H1 (cell line): Measurements from ENCODE around the gene SNX20. TPM values are rescaled to one million over a fixed set of nuclear protein-coding genes. Genes with fewer than 3 reads are reported as not detected.

ENCODE experiments used
- CTCF ChIA-PET: fragments of 300-600 bp; sonication (Branson Sonifier 250); formaldehyde crosslinking; loops from one replicate; lab custom pipeline; 2021; ENCODE audit not compliant: partially characterized antibody; lab: Charles Lee
- POLR2A ChIA-PET: fragments of 300-600 bp; sonication (Branson Sonifier 250); formaldehyde crosslinking; loops from one replicate; lab custom pipeline; 2021; ENCODE audit warnings: inconsistent platforms; ENCODE audit not compliant: partially characterized antibody; lab: Charles Lee
- DNase-seq, 2 experiments: peaks; one replicate each; pipeline versions ENCODE4 v3.0.0 to v3.0.0-alpha.2; 2010 to 2022; ENCODE audit warnings: low spot score in 2 of 2, low read depth in 1 of 2, mixed read lengths in 1 of 2
- FAIRE-seq: peaks from 2 replicates; lab custom pipeline; 2011; peaks lifted over from hg19 to GRCh38; lab: Jason Lieb, UNC
- H2AFZ ChIP-seq: 2 replicates; pipeline ENCODE4 v1.8.1; 2012; ENCODE audit warnings: low read length, inconsistent platforms
- H2AK5ac ChIP-seq: 2 replicates; pipeline ENCODE4 v1.6.1; 2013; ENCODE audit warnings: low read depth, low read length
- H2BK120ac ChIP-seq: replicated peaks from 2 replicates; pipeline ENCODE3; 2013; ENCODE audit warnings: low read depth, low read length, inconsistent platforms
- H2BK12ac ChIP-seq: 2 replicates; pipeline ENCODE4 v1.6.1; 2013; ENCODE audit warnings: low read depth, low read length
- H2BK15ac ChIP-seq: 2 replicates; pipeline ENCODE4 v1.6.1; 2013; ENCODE audit warnings: low read length
- H2BK20ac ChIP-seq: 2 replicates; pipeline ENCODE4 v1.6.1; 2013; ENCODE audit warnings: low read length
- H2BK5ac ChIP-seq: 2 replicates; pipeline ENCODE4 v1.6.1; 2013; ENCODE audit warnings: low read depth, low read length
- H3K14ac ChIP-seq: 2 replicates; pipeline ENCODE4 v1.6.1; 2013; ENCODE audit warnings: inconsistent platforms; ENCODE audit not compliant: insufficient read length
- H3K18ac ChIP-seq: 2 replicates; pipeline ENCODE4 v1.6.1; 2013; ENCODE audit warnings: low read length; ENCODE audit errors: extremely low read depth
- H3K23ac ChIP-seq: 2 replicates; pipeline ENCODE4 v1.6.1; 2013; ENCODE audit warnings: inconsistent platforms; ENCODE audit not compliant: insufficient read length
- H3K23me2 ChIP-seq: 2 replicates; pipeline ENCODE4 v1.6.1; 2013; ENCODE audit warnings: low read depth, low read length
- H3K27ac ChIP-seq: 2 replicates; pipeline ENCODE4 v1.6.1; 2011; ENCODE audit warnings: low read depth, low read length, inconsistent platforms
- H3K27me3 ChIP-seq, 4 experiments: replicated peaks in 1 of 4; 1 replicate in 1 of 4; 2 replicates in 3 of 4; pipeline versions ENCODE4 v1.6.1 to v1.8.1; 2011 to 2013; ENCODE audit warnings: low read length in 3 of 4, mild to moderate bottlenecking in 3 of 4, inconsistent platforms in 2 of 4, mixed read lengths in 2 of 4, moderate library complexity in 1 of 4; ENCODE audit not compliant: control insufficient read depth in 3 of 4, insufficient read depth in 3 of 4; ENCODE audit errors: extremely low read depth in 1 of 4
- H3K36me3 ChIP-seq, 4 experiments: 2 replicates each; pipeline versions ENCODE4 v1.6.1 to v1.8.1; 2011 to 2013; ENCODE audit warnings: mild to moderate bottlenecking in 4 of 4, low read length in 3 of 4, moderate library complexity in 2 of 4, control low read depth in 1 of 4, inconsistent platforms in 1 of 4; ENCODE audit not compliant: insufficient read depth in 4 of 4, control insufficient read depth in 2 of 4
- H3K4ac ChIP-seq: replicated peaks from 2 replicates; pipeline ENCODE3; 2013; ENCODE audit warnings: low read length, low read depth, mixed read lengths, inconsistent platforms; ENCODE audit not compliant: insufficient read length
- H3K4me1 ChIP-seq, 4 experiments: replicated peaks in 1 of 4; 1 replicate in 1 of 4; 2 replicates in 3 of 4; pipeline versions ENCODE4 v1.6.1 to v1.8.1; 2011 to 2013; ENCODE audit warnings: low read length in 3 of 4, inconsistent platforms in 2 of 4, mixed read lengths in 1 of 4; ENCODE audit not compliant: insufficient read depth in 4 of 4, control insufficient read depth in 3 of 4
- H3K4me2 ChIP-seq, 2 experiments: 2 replicates each; pipeline versions ENCODE4 v1.6.1 to v1.8.1; 2011 to 2013; ENCODE audit warnings: low read depth in 2 of 2, low read length in 2 of 2, control low read depth in 1 of 2, inconsistent platforms in 1 of 2, mild to moderate bottlenecking in 1 of 2; ENCODE audit not compliant: insufficient read depth in 1 of 2
- H3K4me3 ChIP-seq, 4 experiments: fragments of 200-600, 300-600 bp in 1 of 4; sonication (generic), shearing (Covaris generic), sonication (Bioruptor Twin) in 1 of 4; 2 replicates each; pipeline versions ENCODE4 v1.5.1 to v1.8.1; 2011 to 2016; ENCODE audit warnings: low read length in 4 of 4, low read depth in 3 of 4, control low read depth in 2 of 4, inconsistent platforms in 2 of 4, mild to moderate bottlenecking in 2 of 4, mixed read lengths in 1 of 4, moderate library complexity in 1 of 4; ENCODE audit not compliant: insufficient read depth in 2 of 4; ENCODE audit errors: extremely low read depth in 1 of 4
- H3K56ac ChIP-seq: replicated peaks from 2 replicates; pipeline ENCODE3; 2013; ENCODE audit warnings: low read depth, mild to moderate bottlenecking, mixed read lengths, low read length, inconsistent platforms; ENCODE audit not compliant: insufficient read length
- H3K79me1 ChIP-seq: 2 replicates; pipeline ENCODE4 v1.6.1; 2013; ENCODE audit warnings: low read depth, low read length, control low read depth
- H3K79me2 ChIP-seq, 2 experiments: 2 replicates each; pipeline versions ENCODE4 v1.6.1 to v1.8.1; 2012 to 2013; ENCODE audit warnings: low read length in 2 of 2, mild to moderate bottlenecking in 2 of 2, inconsistent platforms in 1 of 2; ENCODE audit not compliant: insufficient read depth in 2 of 2, control insufficient read depth in 1 of 2
- H3K9ac ChIP-seq, 4 experiments: replicated peaks in 1 of 4; 1 replicate in 1 of 4; 2 replicates in 3 of 4; pipeline versions ENCODE4 v1.6.1 to v1.8.1; 2011 to 2013; ENCODE audit warnings: low read depth in 3 of 4, low read length in 3 of 4, control low read depth in 2 of 4, mild to moderate bottlenecking in 2 of 4, moderate library complexity in 2 of 4, inconsistent platforms in 1 of 4; ENCODE audit errors: extremely low read depth in 1 of 4
- H3K9me3 ChIP-seq, 2 experiments: 2 replicates each; pipeline versions ENCODE4 v1.6.1 to v1.8.1; 2012 to 2013; ENCODE audit warnings: mild to moderate bottlenecking in 2 of 2, moderate library complexity in 2 of 2, control low read depth in 1 of 2, inconsistent platforms in 1 of 2, low read depth in 1 of 2, low read length in 1 of 2, mixed read lengths in 1 of 2; ENCODE audit not compliant: insufficient read depth in 2 of 2
- H4K20me1 ChIP-seq, 2 experiments: replicated peaks in 1 of 2; 2 replicates each; pipeline versions ENCODE3 to v1.8.1; 2011 to 2013; ENCODE audit warnings: inconsistent platforms in 2 of 2, low read length in 2 of 2, mild to moderate bottlenecking in 1 of 2; ENCODE audit not compliant: insufficient read depth in 2 of 2, control insufficient read depth in 1 of 2
- H4K5ac ChIP-seq: 2 replicates; pipeline ENCODE4 v1.6.1; 2013; ENCODE audit warnings: low read length, low read depth, mixed read lengths, inconsistent platforms; ENCODE audit not compliant: insufficient read length
- H4K8ac ChIP-seq: 2 replicates; pipeline ENCODE4 v1.8.0; 2013; ENCODE audit warnings: mild to moderate bottlenecking, moderate library complexity, low read length, inconsistent platforms; ENCODE audit not compliant: insufficient read depth; ENCODE audit errors: extremely low read depth
- H4K91ac ChIP-seq: replicated peaks from 2 replicates; pipeline ENCODE3; 2013; ENCODE audit warnings: low read length, mixed read lengths, inconsistent platforms; ENCODE audit not compliant: insufficient read length
- CBX5 ChIP-seq: fragments of 300-800, 300-1000 bp; sonication (generic); IDR thresholded peaks from 2 replicates; pipeline ENCODE4 v1.7.1; 2016; ENCODE audit warnings: antibody characterized with exemption, low read length, low read depth
- CHD2 ChIP-seq: IDR thresholded peaks from 2 replicates; pipeline ENCODE4 v1.6.1; 2012; ENCODE audit warnings: low read length, improper control_type of control experiment
- KDM1A ChIP-seq: fragments of 200-600, 300-600 bp; sonication (generic); IDR thresholded peaks from 2 replicates; pipeline ENCODE4 v1.7.1; 2016; ENCODE audit warnings: mild to moderate bottlenecking, low read length, borderline replicate concordance
- KDM5A ChIP-seq: fragments of 200-600 bp; IDR thresholded peaks from 2 replicates; pipeline ENCODE4 v1.7.1; 2012; ENCODE audit warnings: mild to moderate bottlenecking, low read length, inconsistent platforms, mixed read lengths
- NANOG ChIP-seq: IDR thresholded peaks from 2 replicates; pipeline ENCODE4 v1.6.1; 2011; ENCODE audit warnings: low read length, low read depth, mild to moderate bottlenecking, inconsistent platforms; ENCODE audit not compliant: insufficient read depth, poor library complexity, severe bottlenecking
- NRF1 ChIP-seq: IDR thresholded peaks from 2 replicates; pipeline ENCODE4 v1.6.1; 2011; ENCODE audit warnings: mild to moderate bottlenecking, low read depth, low read length, improper control_type of control experiment
- SP1 ChIP-seq: IDR thresholded peaks from 2 replicates; pipeline ENCODE4 v1.6.1; 2011; ENCODE audit warnings: low read depth, low read length
- SRF ChIP-seq: IDR thresholded peaks from 2 replicates; pipeline ENCODE4 v1.6.1; 2011; ENCODE audit warnings: mild to moderate bottlenecking, low read depth, low read length, moderate library complexity
- SUZ12 ChIP-seq: fragments of 200-600 bp; sonication (generic); IDR thresholded peaks from 2 replicates; pipeline ENCODE4 v1.6.1; 2012; ENCODE audit warnings: mild to moderate bottlenecking, inconsistent platforms, low read length, moderate library complexity, mixed read lengths
- TBP ChIP-seq: IDR thresholded peaks from 2 replicates; pipeline ENCODE4 v1.6.1; 2011; ENCODE audit warnings: low read depth, low read length, improper control_type of control experiment
- WGBS, 2 experiments: shearing (Covaris generic) in 1 of 2; methylation state at CpG; one replicate each; pipeline versions ENCODE4 v1.1.6 to v1.1.7; 2013 to 2015; ENCODE audit warnings: low lambda C conversion rate in 2 of 2, mixed read lengths in 2 of 2, inconsistent platforms in 1 of 2, low coverage in 1 of 2, missing lambda C conversion rate in 1 of 2; ENCODE audit not compliant: insufficient replicate concordance in 2 of 2, insufficient coverage in 1 of 2, insufficient read length in 1 of 2; ENCODE audit errors: extremely low coverage in 1 of 2, missing lambda C conversion rate in 1 of 2; 5-methylcytosine and 5-hydroxymethylcytosine counted together
- polyA plus RNA-seq, 7 experiments: library from polyadenylated mRNA; depleted of rRNA in 3 of 7; stranded (reverse) in 5 of 7; unstranded in 2 of 7; fragments of >200 nt in 5 of 7; fragments of 200-250 nt in 2 of 7; gene quantifications; 1 replicate in 5 of 7; 2 replicates in 1 of 7; 4 replicates in 1 of 7; pipeline versions ENCODE4 v1.2.1 to v1.2.3, GENCODE V29; 2011 to 2013; ENCODE audit warnings: missing spikeins in 2 of 7, mixed read lengths in 2 of 7
- total RNA-seq: library from RNA; stranded (reverse); fragmentation: NEBNext Ultra II Directional; extraction: Animal tissue kit (Norgen Biotek cat#: 25700); gene quantifications from 2 replicates; pipeline ENCODE4 v1.2.1, GENCODE V29; 2021
- TF ChIP-seq, protein P1 (sequence below): IDR thresholded peaks from 2 replicates; pipeline ENCODE4 v1.6.1; 2011; ENCODE audit warnings: low read length, improper control_type of control experiment
- TF ChIP-seq, protein P2 (sequence below), 3 experiments: IDR thresholded peaks; 1 replicate in 2 of 3; 2 replicates in 1 of 3; pipeline versions ENCODE4 v1.5.1 to v1.6.1; 2011; ENCODE audit warnings: low read length in 3 of 3, mild to moderate bottlenecking in 3 of 3, inconsistent platforms in 2 of 3, low read depth in 1 of 3, moderate library complexity in 1 of 3; ENCODE audit not compliant: insufficient read depth in 1 of 3; ENCODE audit errors: control extremely low read depth in 1 of 3

The SNX20 gene
- total and polyA plus RNA-seq, 2 of the 8 experiments (the other 6 are each of a cell fraction or from before 2014, with no cell fraction given) = not detected

DNA sequence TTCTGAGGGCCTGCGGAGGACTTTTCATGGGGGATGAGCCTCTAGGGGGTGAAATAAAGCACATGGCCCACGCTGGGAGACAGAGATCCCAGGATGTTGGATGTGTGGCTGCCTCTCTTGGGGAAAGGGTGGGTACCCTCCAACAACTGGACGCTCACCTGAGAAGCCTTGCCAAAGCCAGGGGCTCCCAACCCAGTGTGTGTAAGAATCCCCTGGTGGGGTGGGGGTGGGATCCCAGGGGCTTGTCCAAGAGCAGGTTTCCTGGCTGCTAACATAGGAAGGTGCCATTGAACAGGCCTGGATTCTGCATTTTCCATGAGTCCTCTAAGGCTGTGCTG, 587 bp downstream of the SNX20 start:
- H2AK5ac ChIP-seq = no peak overlapping the region
- H2BK15ac ChIP-seq = no peak overlapping the region
- no peaks in the 10 kb centered on the region for H3K23me2 ChIP-seq
- H4K20me1 ChIP-seq = no peaks in the 10 kb centered on the region
- ChIA-PET CTCF (interaction anchor here (1.3 to 21.1 kb wide), 5 partner anchors 8 to 120 kb away, joined by 3 to 279 read pairs (median 25); no protein-coding TSS in a partner anchor), POLR2A (no interaction called here)
- no peaks in the 10 kb centered on the region for H3K27me3 ChIP-seq
- H4K91ac ChIP-seq = no peak overlapping the region
- no peaks in the 10 kb centered on the region for H3K79me1 ChIP-seq
- no peak for FAIRE-seq
- no peaks in the 10 kb centered on the region for H3K9me3 ChIP-seq
- no peak overlapping the region for H2AFZ ChIP-seq
- H3K23ac ChIP-seq = no peak overlapping the region
- H3K36me3 ChIP-seq = no peaks in the 10 kb centered on the region
- H2BK20ac ChIP-seq = no peak overlapping the region
- H3K4me3 ChIP-seq = no peak overlapping the region
- no peak overlapping the region for H3K56ac ChIP-seq
- H3K4me1 ChIP-seq = no peaks in the 10 kb centered on the region
- H3K9ac ChIP-seq = no peak overlapping the region
- no peak overlapping the region for H2BK5ac ChIP-seq
- no peak overlapping the region for H2BK120ac ChIP-seq
- H4K5ac ChIP-seq = no peak overlapping the region
- no peak overlapping the region for H3K4me2 ChIP-seq
- no peak overlapping the region for H3K27ac ChIP-seq
- no peaks in the 10 kb centered on the region for H3K79me2 ChIP-seq
- DNase-seq = no peak
- H3K14ac ChIP-seq = no peak overlapping the region
- no peak overlapping the region for H2BK12ac ChIP-seq
- 92% methylated on average over 3 of the region's 3 CpGs; no CpG with 5 or more reads in 1 of the 2 experiments for WGBS, 2 experiments
- H4K8ac ChIP-seq = no peak overlapping the region
- H3K18ac ChIP-seq = no peak overlapping the region
- no peak overlapping the region for H3K4ac ChIP-seq
- TF ChIP-seq SP1 = no peak
- TF ChIP-seq, protein P1, sequence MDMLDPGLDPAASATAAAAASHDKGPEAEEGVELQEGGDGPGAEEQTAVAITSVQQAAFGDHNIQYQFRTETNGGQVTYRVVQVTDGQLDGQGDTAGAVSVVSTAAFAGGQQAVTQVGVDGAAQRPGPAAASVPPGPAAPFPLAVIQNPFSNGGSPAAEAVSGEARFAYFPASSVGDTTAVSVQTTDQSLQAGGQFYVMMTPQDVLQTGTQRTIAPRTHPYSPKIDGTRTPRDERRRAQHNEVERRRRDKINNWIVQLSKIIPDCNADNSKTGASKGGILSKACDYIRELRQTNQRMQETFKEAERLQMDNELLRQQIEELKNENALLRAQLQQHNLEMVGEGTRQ = no peak
- no peak for TF ChIP-seq KDM1A
- TF ChIP-seq CHD2 = no peak
- no peak for TF ChIP-seq CBX5
- no peak for TF ChIP-seq SUZ12
- TF ChIP-seq NRF1 = no peak
- no peak for TF ChIP-seq NANOG
- TF ChIP-seq SRF = no peak
- TF ChIP-seq TBP = no peak
- TF ChIP-seq, protein P2, sequence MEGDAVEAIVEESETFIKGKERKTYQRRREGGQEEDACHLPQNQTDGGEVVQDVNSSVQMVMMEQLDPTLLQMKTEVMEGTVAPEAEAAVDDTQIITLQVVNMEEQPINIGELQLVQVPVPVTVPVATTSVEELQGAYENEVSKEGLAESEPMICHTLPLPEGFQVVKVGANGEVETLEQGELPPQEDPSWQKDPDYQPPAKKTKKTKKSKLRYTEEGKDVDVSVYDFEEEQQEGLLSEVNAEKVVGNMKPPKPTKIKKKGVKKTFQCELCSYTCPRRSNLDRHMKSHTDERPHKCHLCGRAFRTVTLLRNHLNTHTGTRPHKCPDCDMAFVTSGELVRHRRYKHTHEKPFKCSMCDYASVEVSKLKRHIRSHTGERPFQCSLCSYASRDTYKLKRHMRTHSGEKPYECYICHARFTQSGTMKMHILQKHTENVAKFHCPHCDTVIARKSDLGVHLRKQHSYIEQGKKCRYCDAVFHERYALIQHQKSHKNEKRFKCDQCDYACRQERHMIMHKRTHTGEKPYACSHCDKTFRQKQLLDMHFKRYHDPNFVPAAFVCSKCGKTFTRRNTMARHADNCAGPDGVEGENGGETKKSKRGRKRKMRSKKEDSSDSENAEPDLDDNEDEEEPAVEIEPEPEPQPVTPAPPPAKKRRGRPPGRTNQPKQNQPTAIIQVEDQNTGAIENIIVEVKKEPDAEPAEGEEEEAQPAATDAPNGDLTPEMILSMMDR (IDR thresholded peaks at IDR 0.05; ENCODE audit: control extremely low read depth in 1 of 3, insufficient read depth in 1 of 3, low read depth in 1 of 3, low read length in 3 of 3) = no peak
- TF ChIP-seq KDM5A = no peak
